Measurements from ENCODE around the gene PPP1R10. TPM values are rescaled to one million over a fixed set of nuclear protein-coding genes. Genes with fewer than 3 reads are reported as not detected.
A peak's percentile ranks its signal among the peaks of the same experiment; 100 is the strongest.

PPP1R10 gene
- polyA plus RNA-seq, 1 donor (not counting 4 experiments of a cell fraction or from before 2014, with no cell fraction given): 36.6 TPM

- FAIRE-seq: no peak
- Histone ChIP-seq H3K4me2 (ENCODE audit: control insufficient read depth, extremely low read depth, insufficient read depth, low read depth, low read length) (peak overlapping the region; percentile 94), H3K9me1 (ENCODE audit: control insufficient read depth, extremely low read depth, insufficient read depth, low read length) (peaks cover 4% of the 10 kb centered on the region), H3K4me3 (ENCODE audit: control insufficient read depth in 2 of 3, extremely low read depth in 1 of 3, insufficient read depth in 2 of 3, low read depth in 1 of 3, low read length in 3 of 3) (peak overlapping the region; percentile 91 to 100 (median 99)), H3K79me2 (ENCODE audit: control insufficient read depth, insufficient read depth, low read length) (peaks cover 23% of the 10 kb centered on the region), H4K20me1 (ENCODE audit: control insufficient read depth, extremely low read depth, insufficient read depth, low read length) (no peaks in the 10 kb centered on the region), H3K27me3 (ENCODE audit: control insufficient read depth, extremely low read depth, insufficient read depth, low read length) (no peaks in the 10 kb centered on the region), H3K4me1 (ENCODE audit: control insufficient read depth, extremely low read depth, insufficient read depth, low read length) (peaks cover 18% of the 10 kb centered on the region), H3K9ac (ENCODE audit: control insufficient read depth, extremely low read depth, insufficient read depth, low read length) (peak overlapping the region; percentile 95), H3K27ac (ENCODE audit: control insufficient read depth, insufficient read depth, low read length) (peak overlapping the region; percentile 89), H2AFZ (ENCODE audit: control insufficient read depth, low read length) (peak overlapping the region; percentile 96), H3K36me3 (ENCODE audit: control insufficient read depth in 2 of 2, extremely low read depth in 1 of 2, insufficient read depth in 2 of 2, low read length in 2 of 2) (peaks cover 14 to 27% of the 10 kb centered on the region in 2 experiments), H3K9me3 (ENCODE audit: control insufficient read depth, low read depth, low read length) (no peaks in the 10 kb centered on the region)
- dilution Hi-C loops (cut with MboI; ENCODE audit: extremely low pct_ligation_motif_present, low sequenced_read_pairs): no loop called here
- DNase-seq (ENCODE audit: low read depth, low spot score): no peak
- no peak for TF ChIP-seq CTCF (optimal IDR thresholded peaks at IDR 0.05 in 1 of 3, IDR thresholded peaks at IDR 0.05 in 1 of 3, conservative IDR thresholded peaks at IDR 0.05 in 1 of 3; ENCODE audit: extremely low read depth in 1 of 3, insufficient read depth in 2 of 3, low read length in 3 of 3)
- TF ChIP-seq EZH2 (IDR thresholded peaks at IDR 0.05; ENCODE audit: low read length): no peak
These were observed 61.3 kb downstream of the PPP1R10 start for GRCh38 chr6:30555816-30556065.

GRCh38 chr6:30554962-30555815, 61.9 kb downstream of the PPP1R10 start:
- Histone ChIP-seq H3K9ac (ENCODE audit: control insufficient read depth, extremely low read depth, insufficient read depth, low read length) (peak overlapping the region; percentile 95), H3K27ac (ENCODE audit: control insufficient read depth, insufficient read depth, low read length) (peak overlapping the region; percentile 89), H3K4me2 (ENCODE audit: control insufficient read depth, extremely low read depth, insufficient read depth, low read depth, low read length) (peak overlapping the region; percentile 94), H3K36me3 (ENCODE audit: control insufficient read depth in 2 of 2, extremely low read depth in 1 of 2, insufficient read depth in 2 of 2, low read length in 2 of 2) (peaks cover 16 to 27% of the 10 kb centered on the region in 2 experiments), H3K4me3 (ENCODE audit: control insufficient read depth in 2 of 3, extremely low read depth in 1 of 3, insufficient read depth in 2 of 3, low read depth in 1 of 3, low read length in 3 of 3) (peak overlapping the region; percentile 91 to 100 (median 99)), H3K27me3 (ENCODE audit: control insufficient read depth, extremely low read depth, insufficient read depth, low read length) (no peaks in the 10 kb centered on the region), H3K9me1 (ENCODE audit: control insufficient read depth, extremely low read depth, insufficient read depth, low read length) (peaks cover 4% of the 10 kb centered on the region), H3K79me2 (ENCODE audit: control insufficient read depth, insufficient read depth, low read length) (peaks cover 23% of the 10 kb centered on the region), H4K20me1 (ENCODE audit: control insufficient read depth, extremely low read depth, insufficient read depth, low read length) (no peaks in the 10 kb centered on the region), H3K9me3 (ENCODE audit: control insufficient read depth, low read depth, low read length) (no peaks in the 10 kb centered on the region), H3K4me1 (ENCODE audit: control insufficient read depth, extremely low read depth, insufficient read depth, low read length) (peaks cover 18% of the 10 kb centered on the region), H2AFZ (ENCODE audit: control insufficient read depth, low read length) (peak overlapping the region; percentile 96)
- DNase-seq (ENCODE audit: low read depth, low spot score) (no peak), FAIRE-seq (no peak)
- dilution Hi-C loops (cut with MboI; ENCODE audit: extremely low pct_ligation_motif_present, low sequenced_read_pairs): no loop called here
- TF ChIP-seq CTCF (optimal IDR thresholded peaks at IDR 0.05 in 1 of 3, IDR thresholded peaks at IDR 0.05 in 1 of 3, conservative IDR thresholded peaks at IDR 0.05 in 1 of 3; ENCODE audit: extremely low read depth in 1 of 3, insufficient read depth in 2 of 3, low read length in 3 of 3) (no peak), EZH2 (IDR thresholded peaks at IDR 0.05; ENCODE audit: low read length) (no peak)

Data from keratinocyte (primary cell).